ENCODE measurements around the gene KIF18A.

KIF18A gene

GRCh38 chr11:28026634-28027290 is 81.2 kb downstream of the KIF18A start:
- DNase-seq, result no peak

GRCh38 chr11:28017816-28018215 is 90.1 kb downstream of the KIF18A start:
- no peak for DNase-seq

- no peak for DNase-seq
Measured at GRCh38 chr11:28011813-28012212, 96.1 kb downstream of the KIF18A start.

DNA sequence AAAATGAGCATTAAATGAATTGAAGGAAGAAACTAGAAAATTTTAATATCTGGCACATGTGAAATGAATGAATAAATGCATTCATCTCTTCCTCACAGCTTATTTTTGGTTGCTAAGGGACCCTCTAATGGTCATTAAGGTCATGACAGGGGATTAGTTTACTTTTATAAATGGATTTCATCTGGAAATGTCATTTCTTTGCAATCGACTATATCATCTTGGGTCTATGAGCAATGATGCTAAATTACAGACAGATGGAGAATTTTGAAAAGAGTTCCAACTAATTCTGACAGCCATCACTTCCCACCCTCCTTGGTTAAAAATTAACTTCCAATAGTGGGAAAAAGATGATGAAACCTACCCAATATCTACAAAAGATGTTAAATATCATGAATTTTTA is 98.0 kb downstream of the KIF18A start:
- no peak for DNase-seq

GRCh38 chr11:28009388-28009787 is 98.6 kb downstream of the KIF18A start:
- no peak for DNase-seq

DNA sequence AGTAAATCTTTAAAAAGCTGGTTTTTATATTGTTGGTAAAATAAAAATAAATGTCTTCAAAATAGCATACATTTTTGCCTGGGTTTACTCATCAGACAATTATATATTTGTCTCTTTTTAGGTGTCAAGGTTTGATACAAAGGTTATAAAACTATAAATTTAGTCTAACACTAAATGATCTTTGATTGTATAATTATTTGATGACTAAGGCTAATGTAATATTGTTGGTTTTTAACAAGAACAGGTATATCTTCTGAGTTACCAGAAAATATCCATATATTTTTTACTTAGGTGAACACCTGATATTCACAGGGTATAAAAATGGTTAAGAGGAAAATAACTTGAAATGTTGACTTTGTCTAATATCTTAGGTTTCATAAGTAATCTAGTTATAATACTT is 104.3 kb downstream of the KIF18A start:
- DNase-seq, result no peak

GRCh38 chr11:27998552-27998951 is 109.4 kb downstream of the KIF18A start:
- no peak for DNase-seq

DNA sequence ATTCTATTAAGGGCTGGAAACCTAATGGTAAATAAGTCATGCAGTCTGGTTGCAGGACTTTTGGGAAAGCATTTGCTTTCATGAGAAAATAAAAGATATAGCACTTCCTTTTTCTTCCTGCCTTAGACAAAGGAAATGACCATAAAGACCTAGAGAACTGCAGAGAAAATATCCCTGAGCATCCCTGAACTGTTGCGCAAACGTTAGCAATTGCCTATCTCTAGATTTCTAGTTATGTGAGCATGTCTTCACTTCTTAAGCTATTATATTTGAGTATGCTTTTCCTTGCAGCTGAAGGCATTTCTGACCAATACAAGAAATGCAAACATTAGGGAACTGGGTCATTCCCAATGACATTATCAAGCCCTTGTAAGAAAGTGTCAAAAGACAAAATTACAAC is 110.6 kb downstream of the KIF18A start:
- DNase-seq, result no peak

DNA sequence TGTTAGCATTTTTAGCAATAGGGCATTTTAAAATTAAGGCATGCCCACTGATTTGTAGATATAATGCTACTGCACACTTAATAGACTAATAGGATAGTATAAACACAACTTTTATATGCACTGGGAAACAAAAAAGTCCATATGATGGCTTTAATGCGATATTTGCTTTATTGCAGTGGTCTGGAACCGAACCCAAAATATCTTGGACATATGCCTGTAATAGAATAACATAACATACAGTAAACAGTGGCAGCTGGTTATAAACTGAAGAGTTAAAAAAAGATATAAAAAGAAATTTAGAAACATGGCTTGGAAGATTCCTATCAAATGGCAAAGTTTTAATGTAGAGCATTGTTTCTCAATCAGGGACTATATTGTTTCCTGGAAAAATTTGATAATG is 111.9 kb downstream of the KIF18A start:
- DNase-seq, result no peak

DNA sequence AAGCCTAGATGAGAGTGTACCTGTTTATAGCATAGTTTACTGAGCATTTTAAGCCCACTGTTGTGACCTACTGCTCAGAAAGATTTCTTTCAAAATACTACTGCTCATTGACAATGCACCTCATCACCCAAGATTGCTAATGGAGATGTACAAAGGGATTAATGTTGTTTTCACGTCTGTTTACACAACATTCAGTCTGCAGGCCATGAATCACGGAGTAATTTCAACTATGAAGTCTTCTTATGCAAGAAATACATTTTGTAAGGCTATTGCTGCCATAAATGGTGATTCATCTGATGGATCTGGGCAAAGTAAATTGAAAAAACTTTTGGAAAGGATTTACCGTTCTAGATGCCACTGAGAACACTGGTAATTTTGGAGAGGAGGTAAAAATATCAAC is 112.9 kb downstream of the KIF18A start:
- no peak for DNase-seq

GRCh38 chr11:27991736-27992135 is 116.2 kb downstream of the KIF18A start:
- DNase-seq, result no peak

- DNase-seq, result no peak
Measured at GRCh38 chr11:27977527-27977926, 130.4 kb downstream of the KIF18A start.

GRCh38 chr11:27977031-27977430 is 130.9 kb downstream of the KIF18A start:
- DNase-seq, result no peak

DNA sequence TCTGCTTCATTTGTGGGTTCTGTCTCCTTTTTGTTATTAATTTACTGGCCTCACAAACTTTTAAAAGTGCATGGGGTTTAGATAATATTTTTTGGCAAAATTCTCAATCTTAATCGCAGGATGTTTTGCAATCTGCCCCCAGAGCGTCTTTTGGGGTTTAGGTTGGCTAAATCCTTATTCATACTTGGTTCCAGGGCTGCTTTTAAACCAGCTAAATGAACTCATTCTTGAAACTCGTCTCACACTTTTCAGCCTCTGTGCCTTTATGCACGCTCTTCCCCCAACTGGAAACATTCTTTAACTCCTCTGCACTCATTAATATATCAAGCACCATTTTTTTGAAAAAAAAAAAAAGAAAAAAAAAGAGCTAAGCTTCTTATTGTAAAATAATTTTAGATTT is 131.7 kb downstream of the KIF18A start:
- no peak for DNase-seq

- no peak for DNase-seq
Measured at GRCh38 chr11:27973851-27974536, 134.0 kb downstream of the KIF18A start.

GRCh38 chr11:27972522-27973170 is 135.3 kb downstream of the KIF18A start:
- no peak for DNase-seq

DNA sequence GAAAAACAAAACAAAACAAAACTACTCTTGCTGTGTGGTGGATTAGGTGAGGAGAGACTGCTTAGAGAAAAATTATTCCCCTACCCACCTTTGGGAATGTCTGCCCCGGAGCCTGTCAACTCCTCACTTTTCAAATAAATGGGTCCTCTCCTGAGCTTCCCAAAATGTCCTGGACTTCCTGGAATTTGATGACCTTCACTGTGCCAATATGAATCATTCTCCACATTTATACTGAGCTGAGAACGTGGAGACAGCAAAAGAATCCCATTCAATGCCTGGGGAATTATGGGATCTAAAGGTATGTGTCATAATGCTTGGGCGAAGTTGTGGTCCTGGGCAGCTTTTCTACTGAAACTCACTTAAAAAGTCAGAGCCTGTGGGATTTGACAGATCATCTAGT is 136.8 kb downstream of the KIF18A start:
- no peak for DNase-seq
